ENCODE results near the gene LMBRD2. TPM values are rescaled to one million over a fixed set of nuclear protein-coding genes. Genes with fewer than 3 reads are reported as not detected.

LMBRD2 gene
- polyA plus RNA-seq, 2 of the 4 experiments (the other 2 are of a cell fraction): 2.9 to 6.8 TPM

DNA sequence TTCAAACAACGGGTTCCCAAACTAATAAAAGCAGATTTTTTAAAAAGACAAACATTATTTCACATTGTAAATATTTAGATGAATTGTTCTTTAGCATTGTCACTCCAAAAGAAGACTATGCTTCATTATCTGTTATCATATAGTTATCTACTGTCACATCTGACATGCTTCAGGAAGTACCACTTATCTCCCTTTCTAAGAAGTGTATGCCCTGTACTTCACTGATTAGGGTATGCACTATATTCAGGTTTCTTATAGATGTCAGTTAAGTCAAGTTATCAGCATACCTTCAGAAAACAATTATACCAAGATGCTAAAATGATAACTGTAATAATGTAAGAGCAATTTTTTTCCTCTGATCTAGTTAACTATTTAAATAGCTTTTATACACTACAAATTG is 40.4 kb downstream of the LMBRD2 start (continued):
- TF ChIP-seq, protein P1, sequence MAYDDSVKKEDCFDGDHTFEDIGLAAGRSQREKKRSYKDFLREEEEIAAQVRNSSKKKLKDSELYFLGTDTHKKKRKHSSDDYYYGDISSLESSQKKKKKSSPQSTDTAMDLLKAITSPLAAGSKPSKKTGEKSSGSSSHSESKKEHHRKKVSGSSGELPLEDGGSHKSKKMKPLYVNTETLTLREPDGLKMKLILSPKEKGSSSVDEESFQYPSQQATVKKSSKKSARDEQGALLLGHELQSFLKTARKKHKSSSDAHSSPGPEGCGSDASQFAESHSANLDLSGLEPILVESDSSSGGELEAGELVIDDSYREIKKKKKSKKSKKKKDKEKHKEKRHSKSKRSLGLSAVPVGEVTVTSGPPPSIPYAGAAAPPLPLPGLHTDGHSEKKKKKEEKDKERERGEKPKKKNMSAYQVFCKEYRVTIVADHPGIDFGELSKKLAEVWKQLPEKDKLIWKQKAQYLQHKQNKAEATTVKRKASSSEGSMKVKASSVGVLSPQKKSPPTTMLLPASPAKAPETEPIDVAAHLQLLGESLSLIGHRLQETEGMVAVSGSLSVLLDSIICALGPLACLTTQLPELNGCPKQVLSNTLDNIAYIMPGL (CRISPR knock-in tag; IDR thresholded peaks at IDR 0.05; ENCODE audit: borderline replicate concordance): no peak
- TF ChIP-seq JUN (IDR thresholded peaks at IDR 0.05) (no peak), SREBF2 (IDR thresholded peaks at IDR 0.05) (no peak)
- TF ChIP-seq, protein P2, sequence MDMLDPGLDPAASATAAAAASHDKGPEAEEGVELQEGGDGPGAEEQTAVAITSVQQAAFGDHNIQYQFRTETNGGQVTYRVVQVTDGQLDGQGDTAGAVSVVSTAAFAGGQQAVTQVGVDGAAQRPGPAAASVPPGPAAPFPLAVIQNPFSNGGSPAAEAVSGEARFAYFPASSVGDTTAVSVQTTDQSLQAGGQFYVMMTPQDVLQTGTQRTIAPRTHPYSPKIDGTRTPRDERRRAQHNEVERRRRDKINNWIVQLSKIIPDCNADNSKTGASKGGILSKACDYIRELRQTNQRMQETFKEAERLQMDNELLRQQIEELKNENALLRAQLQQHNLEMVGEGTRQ (IDR thresholded peaks at IDR 0.05): no peak

DNA sequence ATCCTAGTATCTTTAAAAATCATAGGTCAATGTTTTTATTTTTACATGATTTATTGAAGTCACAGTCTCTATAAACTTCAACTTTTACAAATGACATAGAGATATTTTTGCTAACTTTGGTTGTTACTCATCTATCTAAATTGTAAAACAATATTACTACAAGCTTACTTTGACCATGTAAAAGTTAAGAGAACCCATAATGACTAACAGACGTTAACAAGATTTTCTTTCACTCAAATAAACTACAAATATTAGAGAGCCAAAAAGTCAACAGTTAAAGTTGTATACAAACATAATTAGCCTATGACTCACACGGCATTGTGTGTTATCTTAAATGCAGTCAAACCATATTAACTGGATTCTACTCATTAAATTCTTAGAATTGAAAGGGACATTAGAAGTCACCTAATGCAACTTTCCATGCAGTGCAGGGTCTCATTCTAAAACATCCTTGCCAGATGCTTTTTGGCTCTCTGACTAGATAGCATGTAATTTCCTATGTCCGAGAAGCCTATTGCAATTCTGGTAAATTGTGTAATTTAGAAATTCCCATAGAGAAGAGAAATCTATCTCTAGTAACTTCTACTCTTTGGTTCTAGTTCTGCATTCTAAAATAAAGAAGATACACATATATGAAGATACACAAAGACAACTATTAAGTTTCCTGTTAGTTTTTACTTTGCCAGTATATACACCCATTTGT is 42.8 kb downstream of the LMBRD2 start:
- Histone ChIP-seq H3K4me1 (peaks cover 4% of the 10 kb centered on the region; the same call in 2 of the 3 replicates), H3K9me3 (no peaks in the 10 kb centered on the region), H3K4me2 (no peak overlapping the region), H3K27ac (no peak overlapping the region), H3K4me3 (no peak overlapping the region)
- no peak for DNase-seq (ENCODE audit: low read depth in 1 of 2, low spot score in 1 of 2)
- CTCF ChIA-PET: no interaction called here
- 36% methylated on average over 3 of the region's 3 CpGs for WGBS (ENCODE audit: missing lambda C conversion rate)
- FAIRE-seq: no peak
- POLR2A ChIA-PET: no interaction called here
- ATAC-seq: no peak
- TF ChIP-seq, protein P2 (IDR thresholded peaks at IDR 0.05): no peak
- TF ChIP-seq ZNF302 (CRISPR knock-in tag; IDR thresholded peaks at IDR 0.05) (no peak), FOSL2 (IDR thresholded peaks at IDR 0.05) (no peak), FOSL2 (CRISPR knock-in tag; IDR thresholded peaks at IDR 0.05) (peak; percentile 4; the same call in 1 of the 2 replicates)

DNA sequence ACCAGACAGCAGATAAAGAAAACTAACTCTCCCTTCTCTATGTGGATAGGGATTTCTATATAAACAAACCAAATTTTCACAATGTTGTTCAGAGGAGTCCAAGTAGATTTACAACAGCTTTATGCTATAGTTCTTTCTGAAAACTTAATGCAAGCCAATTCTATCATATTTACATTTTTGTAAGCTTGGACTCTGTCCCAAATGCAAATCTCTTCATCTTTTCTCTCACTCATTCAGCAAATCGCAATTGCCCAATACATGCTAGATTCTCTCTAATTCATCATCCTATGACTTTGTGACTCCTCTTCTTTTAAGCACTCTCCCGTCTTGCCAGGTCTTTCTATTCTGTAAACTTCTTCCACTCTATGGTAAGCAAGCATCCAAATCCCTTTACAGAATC is 45.9 kb downstream of the LMBRD2 start:
- H3K4me2 ChIP-seq: no peak overlapping the region
- no peak for ATAC-seq
- POLR2A ChIA-PET: no interaction called here

DNA sequence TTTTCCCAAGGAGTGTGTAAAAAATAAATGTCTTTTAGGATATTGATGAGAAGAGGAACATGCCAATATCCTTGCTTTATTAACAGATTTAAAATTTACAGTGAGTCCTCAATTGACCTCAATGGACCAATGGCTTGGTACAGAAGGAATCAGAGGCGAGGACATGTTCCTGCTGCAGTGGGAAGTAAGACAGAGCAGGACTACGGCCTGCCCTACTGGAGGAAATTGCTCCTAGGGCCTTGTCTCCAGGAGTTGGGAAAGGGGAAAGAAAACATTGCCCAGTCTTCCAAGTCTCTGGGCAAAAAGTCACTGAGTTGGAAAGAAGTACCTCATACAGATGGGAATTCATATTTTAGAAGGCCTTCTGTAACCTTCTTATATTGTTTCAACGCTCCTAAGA is 51.9 kb downstream of the LMBRD2 start:
- Histone ChIP-seq H3K4me3 (no peak overlapping the region), H3K4me2 (no peak overlapping the region), H3K9me3 (no peaks in the 10 kb centered on the region), H3K4me1 (no peaks in the 10 kb centered on the region), H3K27ac (no peak overlapping the region)
- FAIRE-seq (no peak), ATAC-seq (no peak), DNase-seq (ENCODE audit: low read depth in 1 of 2, low spot score in 1 of 2) (no peak)
- CTCF ChIA-PET: no interaction called here
- WGBS (ENCODE audit: missing lambda C conversion rate): 80% methylated on average over 3 of the region's 3 CpGs
- TF ChIP-seq HEYL (CRISPR knock-in tag; IDR thresholded peaks at IDR 0.05) (no peak), CHD4 (IDR thresholded peaks at IDR 0.05; ENCODE audit: borderline replicate concordance) (no peak), CBX8 (IDR thresholded peaks at IDR 0.05) (no peak), ZFP36 (IDR thresholded peaks at IDR 0.05; ENCODE audit: borderline replicate concordance, partially characterized antibody) (no peak), EP300 (IDR thresholded peaks at IDR 0.05) (no peak), RNF2 (IDR thresholded peaks at IDR 0.05; ENCODE audit: borderline replicate concordance, low read depth) (no peak)
- TF ChIP-seq, protein P3, sequence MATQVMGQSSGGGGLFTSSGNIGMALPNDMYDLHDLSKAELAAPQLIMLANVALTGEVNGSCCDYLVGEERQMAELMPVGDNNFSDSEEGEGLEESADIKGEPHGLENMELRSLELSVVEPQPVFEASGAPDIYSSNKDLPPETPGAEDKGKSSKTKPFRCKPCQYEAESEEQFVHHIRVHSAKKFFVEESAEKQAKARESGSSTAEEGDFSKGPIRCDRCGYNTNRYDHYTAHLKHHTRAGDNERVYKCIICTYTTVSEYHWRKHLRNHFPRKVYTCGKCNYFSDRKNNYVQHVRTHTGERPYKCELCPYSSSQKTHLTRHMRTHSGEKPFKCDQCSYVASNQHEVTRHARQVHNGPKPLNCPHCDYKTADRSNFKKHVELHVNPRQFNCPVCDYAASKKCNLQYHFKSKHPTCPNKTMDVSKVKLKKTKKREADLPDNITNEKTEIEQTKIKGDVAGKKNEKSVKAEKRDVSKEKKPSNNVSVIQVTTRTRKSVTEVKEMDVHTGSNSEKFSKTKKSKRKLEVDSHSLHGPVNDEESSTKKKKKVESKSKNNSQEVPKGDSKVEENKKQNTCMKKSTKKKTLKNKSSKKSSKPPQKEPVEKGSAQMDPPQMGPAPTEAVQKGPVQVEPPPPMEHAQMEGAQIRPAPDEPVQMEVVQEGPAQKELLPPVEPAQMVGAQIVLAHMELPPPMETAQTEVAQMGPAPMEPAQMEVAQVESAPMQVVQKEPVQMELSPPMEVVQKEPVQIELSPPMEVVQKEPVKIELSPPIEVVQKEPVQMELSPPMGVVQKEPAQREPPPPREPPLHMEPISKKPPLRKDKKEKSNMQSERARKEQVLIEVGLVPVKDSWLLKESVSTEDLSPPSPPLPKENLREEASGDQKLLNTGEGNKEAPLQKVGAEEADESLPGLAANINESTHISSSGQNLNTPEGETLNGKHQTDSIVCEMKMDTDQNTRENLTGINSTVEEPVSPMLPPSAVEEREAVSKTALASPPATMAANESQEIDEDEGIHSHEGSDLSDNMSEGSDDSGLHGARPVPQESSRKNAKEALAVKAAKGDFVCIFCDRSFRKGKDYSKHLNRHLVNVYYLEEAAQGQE (IDR thresholded peaks at IDR 0.05): no peak
- TF ChIP-seq, protein P4, sequence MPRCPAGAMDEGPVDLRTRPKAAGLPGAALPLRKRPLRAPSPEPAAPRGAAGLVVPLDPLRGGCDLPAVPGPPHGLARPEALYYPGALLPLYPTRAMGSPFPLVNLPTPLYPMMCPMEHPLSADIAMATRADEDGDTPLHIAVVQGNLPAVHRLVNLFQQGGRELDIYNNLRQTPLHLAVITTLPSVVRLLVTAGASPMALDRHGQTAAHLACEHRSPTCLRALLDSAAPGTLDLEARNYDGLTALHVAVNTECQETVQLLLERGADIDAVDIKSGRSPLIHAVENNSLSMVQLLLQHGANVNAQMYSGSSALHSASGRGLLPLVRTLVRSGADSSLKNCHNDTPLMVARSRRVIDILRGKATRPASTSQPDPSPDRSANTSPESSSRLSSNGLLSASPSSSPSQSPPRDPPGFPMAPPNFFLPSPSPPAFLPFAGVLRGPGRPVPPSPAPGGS (IDR thresholded peaks at IDR 0.05): no peak
- POLR2A ChIA-PET: no interaction called here

More for the DNA sequence above, 45.9 kb downstream of the LMBRD2 start:
- H3K27ac ChIP-seq: no peak overlapping the region
- DNase-seq (ENCODE audit: low read depth in 1 of 2, low spot score in 1 of 2) (no peak), FAIRE-seq (no peak)
- H3K4me1 ChIP-seq: peaks cover 4% of the 10 kb centered on the region; the same call in 2 of the 3 replicates
- TF ChIP-seq MAZ (IDR thresholded peaks at IDR 0.05; ENCODE audit: borderline replicate concordance, low read depth, low read length) (no peak), FOXS1 (CRISPR knock-in tag; IDR thresholded peaks at IDR 0.05) (no peak), HDAC2 (IDR thresholded peaks at IDR 0.05) (no peak), CEBPB (IDR thresholded peaks at IDR 0.05) (no peak), RARB (CRISPR knock-in tag; IDR thresholded peaks at IDR 0.05) (no peak), HOXB5 (CRISPR knock-in tag; IDR thresholded peaks at IDR 0.05) (no peak), PHF8 (IDR thresholded peaks at IDR 0.05; ENCODE audit: borderline replicate concordance, low read depth) (no peak)
- TF ChIP-seq, protein P5, sequence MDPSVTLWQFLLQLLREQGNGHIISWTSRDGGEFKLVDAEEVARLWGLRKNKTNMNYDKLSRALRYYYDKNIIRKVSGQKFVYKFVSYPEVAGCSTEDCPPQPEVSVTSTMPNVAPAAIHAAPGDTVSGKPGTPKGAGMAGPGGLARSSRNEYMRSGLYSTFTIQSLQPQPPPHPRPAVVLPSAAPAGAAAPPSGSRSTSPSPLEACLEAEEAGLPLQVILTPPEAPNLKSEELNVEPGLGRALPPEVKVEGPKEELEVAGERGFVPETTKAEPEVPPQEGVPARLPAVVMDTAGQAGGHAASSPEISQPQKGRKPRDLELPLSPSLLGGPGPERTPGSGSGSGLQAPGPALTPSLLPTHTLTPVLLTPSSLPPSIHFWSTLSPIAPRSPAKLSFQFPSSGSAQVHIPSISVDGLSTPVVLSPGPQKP (IDR thresholded peaks at IDR 0.05; ENCODE audit: low read depth, low read length): no peak
- TF ChIP-seq, protein P6, sequence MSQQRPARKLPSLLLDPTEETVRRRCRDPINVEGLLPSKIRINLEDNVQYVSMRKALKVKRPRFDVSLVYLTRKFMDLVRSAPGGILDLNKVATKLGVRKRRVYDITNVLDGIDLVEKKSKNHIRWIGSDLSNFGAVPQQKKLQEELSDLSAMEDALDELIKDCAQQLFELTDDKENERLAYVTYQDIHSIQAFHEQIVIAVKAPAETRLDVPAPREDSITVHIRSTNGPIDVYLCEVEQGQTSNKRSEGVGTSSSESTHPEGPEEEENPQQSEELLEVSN (IDR thresholded peaks at IDR 0.05; ENCODE audit: borderline replicate concordance, low read depth): no peak
- no peak overlapping the region for H3K4me3 ChIP-seq
- WGBS (ENCODE audit: missing lambda C conversion rate): 85% methylated on average over 2 of the region's 2 CpGs
- H3K9me3 ChIP-seq: no peaks in the 10 kb centered on the region
- CTCF ChIA-PET: no interaction called here
